ENCODE results near the gene ARPC2. TPM values are rescaled to one million over a fixed set of nuclear protein-coding genes. Genes with fewer than 3 reads are reported as not detected.

ARPC2 gene
- total RNA-seq, 1 experiment from 2014 or later = 499 TPM

- no peak for DNase-seq (ENCODE audit: low read depth)
Measured at GRCh38 chr2:218253232-218253625, 36.2 kb downstream of the ARPC2 start.

- peak; percentile 58 for DNase-seq (ENCODE audit: low read depth)
Measured at GRCh38 chr2:218255446-218255845, 38.5 kb downstream of the ARPC2 start.

GRCh38 chr2:218256612-218257350 lies 39.8 kb downstream of the ARPC2 start:
- DNase-seq (ENCODE audit: low read depth) = no peak

GRCh38 chr2:218257390-218257981 lies 40.5 kb downstream of the ARPC2 start:
- peak; percentile 39 for DNase-seq (ENCODE audit: low read depth)

- DNase-seq (ENCODE audit: low read depth) = no peak
Measured at GRCh38 chr2:218259099-218259961, 42.3 kb downstream of the ARPC2 start.

- DNase-seq (ENCODE audit: low read depth) = no peak
Measured at GRCh38 chr2:218260166-218260565, 43.2 kb downstream of the ARPC2 start.

- no peak for DNase-seq (ENCODE audit: low read depth)
Measured at GRCh38 chr2:218260742-218261422, 43.9 kb downstream of the ARPC2 start, which contains the start of gene GPBAR1. Gene GPBAR1, plus strand, starts transcription at chr2:218261015. Its CDS starts 1,710 bp downstream, at chr2:218262725.

GRCh38 chr2:218261423-218262236 lies 44.6 kb downstream of the ARPC2 start:
- no peak for DNase-seq (ENCODE audit: low read depth)

- no peak for DNase-seq (ENCODE audit: low read depth)
Measured at GRCh38 chr2:218262237-218262600, 45.2 kb downstream of the ARPC2 start.

GRCh38 chr2:218262631-218263586 lies 45.9 kb downstream of the ARPC2 start:
- no peak for DNase-seq (ENCODE audit: low read depth)

- DNase-seq (ENCODE audit: low read depth) = no peak
Measured at GRCh38 chr2:218263817-218264641, 47.0 kb downstream of the ARPC2 start.

GRCh38 chr2:218264773-218265561 lies 48.0 kb downstream of the ARPC2 start:
- no peak for DNase-seq (ENCODE audit: low read depth)

GRCh38 chr2:218265626-218266025 lies 48.6 kb downstream of the ARPC2 start:
- no peak for DNase-seq (ENCODE audit: low read depth)

GRCh38 chr2:218266316-218266979 lies 49.5 kb downstream of the ARPC2 start:
- DNase-seq (ENCODE audit: low read depth) = no peak

GRCh38 chr2:218267259-218267658 lies 50.3 kb downstream of the ARPC2 start:
- no peak for DNase-seq (ENCODE audit: low read depth)

GRCh38 chr2:218269900-218270720 lies 53.1 kb downstream of the ARPC2 start, which contains the start of the genes AAMP and PNKD:
Gene AAMP, minus strand, starts transcription at chr2:218270137. Its CDS starts 51 bp downstream, at chr2:218270086.
Gene PNKD, plus strand, starts transcription at chr2:218270519. Its CDS starts 17 bp downstream, at chr2:218270536.
- DNase-seq (ENCODE audit: low read depth) = peak; percentile 99
